ENCODE results near the gene PRIM1. TPM values are rescaled to one million over a fixed set of nuclear protein-coding genes. Genes with fewer than 3 reads are reported as not detected.

PRIM1 gene
- total and polyA plus RNA-seq, 2 of the 4 experiments (the other 2 are of a cell fraction): 8.6 to 12.0 TPM

DNA sequence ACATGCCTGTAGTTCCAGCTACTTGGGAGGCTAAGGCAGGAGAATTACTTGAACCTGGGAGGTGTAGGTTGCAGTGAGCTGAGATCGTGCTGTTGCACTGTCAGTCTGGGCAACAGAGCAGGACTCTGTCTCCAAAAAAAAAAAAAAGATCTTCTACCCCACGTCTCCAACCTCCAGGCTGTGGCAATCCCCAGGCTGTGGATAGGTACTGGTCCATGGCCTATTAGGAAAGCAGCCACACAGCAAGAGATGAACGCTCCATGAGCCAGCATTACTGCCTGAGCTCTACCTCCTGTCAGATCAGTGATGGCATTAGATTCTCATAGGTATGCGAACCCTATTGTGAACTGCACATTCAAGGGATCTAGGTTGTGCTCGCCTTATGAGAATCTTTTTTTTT is 58.0 kb downstream of the PRIM1 start:
- dilution Hi-C loops (cut with HindIII; ENCODE audit: low sequenced_read_pairs, unreplicated experiment): no loop called here

More for the DNA sequence above, 58.0 kb downstream of the PRIM1 start:
- no peaks in the 10 kb centered on the region for H3K36me3 ChIP-seq (ENCODE audit: control insufficient read depth, insufficient read depth, low read length)
- no peaks in the 10 kb centered on the region for H3K9me1 ChIP-seq (ENCODE audit: insufficient read depth, low read length)
- H2BK20ac ChIP-seq (ENCODE audit: low read depth, low read length): no peak overlapping the region
- ATAC-seq (ENCODE audit: low read depth): no peak
- no peak overlapping the region for H2AK5ac ChIP-seq (ENCODE audit: low read depth, low read length)
- in situ Hi-C loops (cut with MboI; ENCODE audit: low sequenced_read_pairs) (no loop called here), intact Hi-C loops (cut with micrococcal nuclease) (no loop called here)
- 100% methylated on average over 1 of the region's 5 CpGs; no CpG with 5 or more reads in 1 of the 2 experiments for WGBS, 2 experiments (ENCODE audit: extremely low coverage in 2 of 2, insufficient read length in 1 of 2)
- no peak for DNase-seq
- no peaks in the 10 kb centered on the region for H3K27me3 ChIP-seq (ENCODE audit: control insufficient read depth, insufficient read depth, low read length)
- no peak overlapping the region for H3K23ac ChIP-seq (ENCODE audit: low read depth, low read length)
- no peak overlapping the region for H3K27ac ChIP-seq (ENCODE audit: insufficient read depth, low read length)
- H3K14ac ChIP-seq (replicated peaks; ENCODE audit: low read depth, low read length): no peak overlapping the region
- no peak overlapping the region for H4K8ac ChIP-seq (ENCODE audit: low read depth in 2 of 2, low read length in 2 of 2)
- H4K20me1 ChIP-seq (ENCODE audit: insufficient read depth, low read length): no peaks in the 10 kb centered on the region
- H3K56ac ChIP-seq (ENCODE audit: extremely low read depth, insufficient read depth, low read length): no peak overlapping the region
- H2BK5ac ChIP-seq (ENCODE audit: low read depth, low read length, poor library complexity, severe bottlenecking): no peak overlapping the region
- ChIA-PET POLR2A (ENCODE audit: unreplicated experiment) (no interaction called here), CTCF (no interaction called here)
- H3K9me3 ChIP-seq (ENCODE audit: control insufficient read depth, insufficient read depth, low read length): no peaks in the 10 kb centered on the region
- no peak overlapping the region for H2BK15ac ChIP-seq (ENCODE audit: low read depth, low read length)
- TF ChIP-seq POLR2A (IDR thresholded peaks at IDR 0.05; ENCODE audit: low read depth, low read length) (no peak), RFX5 (IDR thresholded peaks at IDR 0.05; ENCODE audit: low read depth, low read length) (no peak)
- H3K4me3 ChIP-seq (ENCODE audit: insufficient read depth, low read depth, low read length): no peak overlapping the region
- H3K4me2 ChIP-seq (ENCODE audit: low read depth, low read length): no peak overlapping the region
- no peak overlapping the region for H3K18ac ChIP-seq (ENCODE audit: low read depth, low read length)
- no peak overlapping the region for H3K9ac ChIP-seq (ENCODE audit: low read depth, low read length)
- H3K79me1 ChIP-seq (ENCODE audit: low read depth in 1 of 2, low read length in 2 of 2): peaks cover 3% of the 10 kb centered on the region in 2 experiments; a peak in 3 of 4 replicates
- no peak overlapping the region for H2AK9ac ChIP-seq (replicated peaks; ENCODE audit: low read depth, low read length, poor library complexity)
- peaks cover 4% of the 10 kb centered on the region; the same call in 1 of the 2 replicates for H3K4me1 ChIP-seq (ENCODE audit: control insufficient read depth, insufficient read depth, low read length)
- BruUV-seq (replicated peaks): no TSS peak
- no peak overlapping the region for H4K91ac ChIP-seq (ENCODE audit: insufficient read depth, low read depth, low read length)
- H4K5ac ChIP-seq (ENCODE audit: low read depth, low read length): no peak overlapping the region
- H2AFZ ChIP-seq (replicated peaks; ENCODE audit: low read length, poor library complexity): no peak overlapping the region
- no peak overlapping the region for H3K4ac ChIP-seq (ENCODE audit: low read depth, low read length)
- H2BK120ac ChIP-seq (ENCODE audit: low read depth, low read length): no peak overlapping the region

All from IMR-90 (cell line).